ENCODE results near the gene CBX7. TPM values are rescaled to one million over a fixed set of nuclear protein-coding genes. Genes with fewer than 3 reads are reported as not detected.
A peak's percentile ranks its signal among the peaks of the same experiment; 100 is the strongest.

CBX7 gene
- total RNA-seq, result 10 to 100 TPM in 1 of 2 donors, 1 to 10 TPM in 1; 4.9 to 11.1 TPM

- peak within 1 kb of the TSS; percentile 67 to 82 for H3K27ac Mint-ChIP-seq
- H3K9me3 Mint-ChIP-seq, result no peaks in the 10 kb centered on the region
- ATAC-seq (peak; percentile 95), DNase-seq (ENCODE audit: low spot score) (peak; percentile 95)
- H3K36me3 Mint-ChIP-seq, result no peaks in the 10 kb centered on the region
- H3K4me3 Mint-ChIP-seq, result peak within 1 kb of the TSS; percentile 96
- H3K27me3 Mint-ChIP-seq, result peaks cover 4 to 14% of the 10 kb centered on the region in 2 donors
- H3K4me1 Mint-ChIP-seq (ENCODE audit: low read depth in 2 of 2), result peaks cover 18 to 27% of the 10 kb centered on the region in 2 donors
Measured at GRCh38 chr22:39152511-39153219, at the start of gene CBX7. TSS of gene CBX7 (minus strand) at chr22:39152680. CDS start at chr22:39152444, 236 bp downstream.

- no peaks in the 10 kb centered on the region for H3K9me3 Mint-ChIP-seq
- no peak overlapping the region for H3K27ac Mint-ChIP-seq
- peaks cover 0 to 30% of the 10 kb centered on the region in 2 donors for H3K27me3 Mint-ChIP-seq
- H3K4me3 Mint-ChIP-seq, result no peak overlapping the region
- H3K36me3 Mint-ChIP-seq, result no peaks in the 10 kb centered on the region
- DNase-seq (ENCODE audit: low spot score) (no peak), ATAC-seq (no peak)
- no peaks in the 10 kb centered on the region for H3K4me1 Mint-ChIP-seq (ENCODE audit: low read depth in 2 of 2)
Measured at GRCh38 chr22:39197578-39197977, 45.1 kb upstream of the CBX7 start.

DNA sequence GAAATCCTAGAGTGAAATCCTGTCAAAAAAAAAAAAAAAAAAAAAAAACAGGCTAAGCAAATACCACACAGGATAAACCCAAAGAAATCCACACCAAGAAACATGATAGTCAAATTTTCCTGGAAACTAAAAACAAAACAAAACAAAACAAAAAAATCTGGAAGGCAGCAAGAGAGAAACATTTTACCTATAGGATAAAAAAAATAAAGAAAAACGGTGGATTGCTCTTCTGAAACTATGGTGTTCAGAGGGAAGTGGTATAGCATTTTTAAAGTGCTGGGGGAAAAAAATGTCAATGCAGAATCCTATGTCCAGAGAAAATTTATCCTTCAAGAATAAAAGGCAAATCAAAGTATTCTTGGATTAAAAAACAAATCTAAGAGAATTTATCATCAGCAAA, 41.6 kb upstream of the CBX7 start:
- ATAC-seq (no peak), DNase-seq (ENCODE audit: low spot score) (no peak)
- Mint-ChIP-seq H3K9me3 (no peaks in the 10 kb centered on the region), H3K27ac (no peak overlapping the region), H3K27me3 (peaks cover 0 to 23% of the 10 kb centered on the region in 2 donors), H3K36me3 (no peaks in the 10 kb centered on the region), H3K4me1 (ENCODE audit: low read depth in 2 of 2) (no peaks in the 10 kb centered on the region), H3K4me3 (no peak overlapping the region)

DNA sequence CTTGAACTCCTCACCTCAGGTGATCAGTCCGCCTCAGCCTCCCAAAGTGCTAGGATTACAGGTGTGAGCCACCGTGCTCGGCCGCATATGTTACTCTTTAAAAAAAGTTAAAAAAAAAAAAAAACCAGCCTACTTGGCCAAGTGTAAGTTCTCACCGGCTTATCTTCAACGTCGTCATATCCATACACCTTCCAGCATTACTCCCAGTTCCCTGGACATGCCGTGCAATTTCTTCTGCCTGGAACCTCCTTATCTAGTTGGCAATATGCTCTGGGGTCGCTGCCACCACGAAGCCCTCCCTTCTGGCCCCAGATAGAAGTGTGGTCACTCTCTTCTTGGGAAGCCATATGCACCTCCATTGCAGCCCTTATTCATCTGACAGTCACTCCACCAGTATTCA, 36.3 kb upstream of the CBX7 start:
- peaks cover 0 to 4% of the 10 kb centered on the region in 2 donors for H3K4me1 Mint-ChIP-seq (ENCODE audit: low read depth in 2 of 2)
- peaks cover 2 to 18% of the 10 kb centered on the region in 2 donors for H3K27me3 Mint-ChIP-seq
- no peaks in the 10 kb centered on the region for H3K36me3 Mint-ChIP-seq
- no peak overlapping the region for H3K4me3 Mint-ChIP-seq
- H3K27ac Mint-ChIP-seq, result no peak overlapping the region
- H3K9me3 Mint-ChIP-seq, result no peaks in the 10 kb centered on the region
- no peak for ATAC-seq
- no peak for DNase-seq (ENCODE audit: low spot score)

DNA sequence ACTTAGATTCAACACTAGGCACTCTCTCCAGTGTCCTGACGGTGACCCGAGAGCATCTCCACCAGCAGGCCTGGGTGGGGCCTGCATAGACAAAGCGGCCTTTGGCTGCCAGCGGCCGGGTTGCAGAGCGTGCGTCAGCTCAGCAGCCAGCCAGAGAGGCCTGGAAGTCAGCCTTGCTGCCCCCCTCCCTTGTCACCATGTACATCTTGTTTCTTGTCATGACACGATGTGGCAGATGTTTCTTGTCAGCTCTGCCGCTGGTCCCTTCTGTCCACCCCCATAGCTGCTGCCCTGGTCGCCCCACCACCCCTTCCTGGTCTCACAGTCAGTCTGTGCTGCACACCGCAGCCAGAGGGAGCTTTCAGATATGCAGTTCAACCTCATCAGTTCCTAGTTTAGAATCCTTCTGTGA, 33.1 kb upstream of the CBX7 start:
- Mint-ChIP-seq H3K9me3 (no peaks in the 10 kb centered on the region), H3K4me3 (no peak overlapping the region), H3K4me1 (ENCODE audit: low read depth in 2 of 2) (peaks cover 10 to 12% of the 10 kb centered on the region in 2 donors), H3K27ac (no peak overlapping the region), H3K36me3 (no peaks in the 10 kb centered on the region), H3K27me3 (peaks cover 2 to 7% of the 10 kb centered on the region in 2 donors)
- ATAC-seq, result no peak
- no peak for DNase-seq (ENCODE audit: low spot score)

GRCh38 chr22:39184586-39185577, 32.4 kb upstream of the CBX7 start:
- Mint-ChIP-seq H3K4me3 (no peak overlapping the region), H3K4me1 (ENCODE audit: low read depth in 2 of 2) (peaks cover 10 to 12% of the 10 kb centered on the region in 2 donors), H3K27me3 (peaks cover 2 to 7% of the 10 kb centered on the region in 2 donors), H3K9me3 (no peaks in the 10 kb centered on the region), H3K36me3 (no peaks in the 10 kb centered on the region), H3K27ac (no peak overlapping the region)
- ATAC-seq, result no peak
- no peak for DNase-seq (ENCODE audit: low spot score)

- Mint-ChIP-seq H3K27me3 (peaks cover 2 to 7% of the 10 kb centered on the region in 2 donors), H3K4me1 (ENCODE audit: low read depth in 2 of 2) (peaks cover 17 to 19% of the 10 kb centered on the region in 2 donors), H3K27ac (no peak overlapping the region), H3K9me3 (no peaks in the 10 kb centered on the region), H3K4me3 (no peak overlapping the region), H3K36me3 (no peaks in the 10 kb centered on the region)
- DNase-seq (ENCODE audit: low spot score) (no peak), ATAC-seq (peak in 1 of 2 donors; percentile 8)
Measured at GRCh38 chr22:39183991-39184585, 31.6 kb upstream of the CBX7 start.

GRCh38 chr22:39182478-39183030, 30.1 kb upstream of the CBX7 start:
- ATAC-seq (no peak), DNase-seq (ENCODE audit: low spot score) (no peak)
- Mint-ChIP-seq H3K36me3 (no peaks in the 10 kb centered on the region), H3K4me1 (ENCODE audit: low read depth in 2 of 2) (peaks cover 30 to 33% of the 10 kb centered on the region in 2 donors), H3K4me3 (no peak overlapping the region), H3K27me3 (peaks cover 0 to under 1% of the 10 kb centered on the region in 2 donors), H3K9me3 (no peaks in the 10 kb centered on the region), H3K27ac (peak overlapping the region in 1 of 2 donors; percentile 12)

- no peaks in the 10 kb centered on the region for H3K9me3 Mint-ChIP-seq
- DNase-seq (ENCODE audit: low spot score), result no peak
- H3K4me1 Mint-ChIP-seq (ENCODE audit: low read depth in 2 of 2), result peaks cover 30 to 36% of the 10 kb centered on the region in 2 donors
Measured at GRCh38 chr22:39181778-39182177, 29.3 kb upstream of the CBX7 start.

DNA sequence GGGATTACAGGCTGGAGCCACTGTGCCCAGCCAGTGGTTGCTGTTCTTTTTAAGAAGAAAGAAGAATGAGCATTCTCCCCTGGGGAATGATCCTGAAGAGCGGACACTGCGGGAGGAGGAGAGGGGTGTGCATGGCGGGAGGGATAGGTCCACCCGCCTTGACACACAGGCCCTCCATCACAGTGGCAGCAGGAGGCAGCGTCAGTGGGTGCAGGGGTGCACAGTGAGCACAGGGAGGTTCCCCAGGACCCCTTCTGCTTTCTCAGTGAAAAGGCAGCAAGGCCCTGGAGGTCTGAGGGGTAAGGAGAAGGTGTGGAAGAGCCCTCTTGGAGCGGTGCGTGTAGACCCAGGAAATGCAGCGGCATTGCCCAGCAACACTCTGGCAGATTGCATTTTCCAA, 28.9 kb upstream of the CBX7 start:
- no peaks in the 10 kb centered on the region for H3K9me3 Mint-ChIP-seq
- H3K27me3 Mint-ChIP-seq, result no peaks in the 10 kb centered on the region
- ATAC-seq, result no peak
- H3K4me3 Mint-ChIP-seq, result no peak overlapping the region
- no peaks in the 10 kb centered on the region for H3K36me3 Mint-ChIP-seq
- no peak for DNase-seq (ENCODE audit: low spot score)
- H3K27ac Mint-ChIP-seq, result no peak overlapping the region
- peaks cover 30 to 36% of the 10 kb centered on the region in 2 donors for H3K4me1 Mint-ChIP-seq (ENCODE audit: low read depth in 2 of 2)

More at GRCh38 chr22:39181778-39182177, 29.3 kb upstream of the CBX7 start:
- Mint-ChIP-seq H3K27me3 (no peaks in the 10 kb centered on the region), H3K36me3 (no peaks in the 10 kb centered on the region), H3K4me3 (no peak overlapping the region), H3K27ac (no peak overlapping the region)
- ATAC-seq, result no peak

- Mint-ChIP-seq H3K9me3 (no peaks in the 10 kb centered on the region), H3K36me3 (no peaks in the 10 kb centered on the region), H3K4me1 (ENCODE audit: low read depth in 2 of 2) (peaks cover 30 to 34% of the 10 kb centered on the region in 2 donors), H3K27ac (peak overlapping the region; percentile 19 to 24), H3K27me3 (no peaks in the 10 kb centered on the region), H3K4me3 (no peak overlapping the region)
- DNase-seq (ENCODE audit: low spot score), result no peak
- ATAC-seq, result no peak
Measured at GRCh38 chr22:39179841-39180335, 27.4 kb upstream of the CBX7 start.

DNA sequence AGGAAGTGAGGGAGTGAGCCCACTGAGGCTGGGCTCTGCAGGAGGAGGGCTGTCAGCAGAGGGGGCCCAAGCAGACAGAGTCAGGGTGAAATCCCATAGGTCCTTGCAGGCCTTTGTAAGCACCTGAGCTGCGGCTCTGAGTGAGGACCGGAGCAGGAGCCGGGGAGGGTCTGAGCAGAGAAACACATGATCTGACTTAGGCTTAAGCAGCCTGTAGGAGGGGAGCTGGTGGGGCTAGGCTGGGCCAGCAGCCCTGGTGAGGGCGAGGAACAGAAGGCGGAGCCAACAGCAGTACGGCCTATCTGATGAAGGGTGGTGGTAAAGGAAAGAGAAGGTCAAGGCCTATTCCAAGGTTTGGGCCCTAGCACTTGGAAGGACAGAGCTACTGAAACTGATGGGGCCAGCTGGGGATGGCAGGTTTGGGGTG, 26.9 kb upstream of the CBX7 start:
- no peaks in the 10 kb centered on the region for H3K9me3 Mint-ChIP-seq
- no peaks in the 10 kb centered on the region for H3K36me3 Mint-ChIP-seq
- peak overlapping the region; percentile 19 to 24 for H3K27ac Mint-ChIP-seq
- H3K27me3 Mint-ChIP-seq, result no peaks in the 10 kb centered on the region
- ATAC-seq, result no peak
- no peak for DNase-seq (ENCODE audit: low spot score)
- no peak overlapping the region for H3K4me3 Mint-ChIP-seq
- peaks cover 34 to 36% of the 10 kb centered on the region in 2 donors for H3K4me1 Mint-ChIP-seq (ENCODE audit: low read depth in 2 of 2)

Measured in natural killer cell treated with Interleukin-12 subunit alpha and Interleukin-12 subunit beta and Interleukin-15 and Interleukin-18, amount 100 ng/mL, for 72 hours (primary cell).